KOPT-K1 (cell line): ENCODE data around the gene SPIB.
"Not testable (repeated sequence)": the region's sequence is repeated elsewhere in the genome, so short reads cannot be mapped to it uniquely, and the experiment has no call there.

ENCODE experiments used
- H3K27ac ChIP-seq: fragments of 200-600 bp; sonication (generic); 2 replicates; pipeline ENCODE4 v1.5.1; 2016; ENCODE audit warnings: antibody characterized with exemption, mild to moderate bottlenecking, low read depth, low read length; ENCODE audit not compliant: poor library complexity, severe bottlenecking
- H3K36me3 ChIP-seq: fragments of 200-600 bp; sonication (generic); 2 replicates; pipeline ENCODE4 v1.5.1; 2017; ENCODE audit warnings: antibody characterized with exemption, mild to moderate bottlenecking, low read length, moderate library complexity; ENCODE audit not compliant: insufficient read depth
- H3K9me3 ChIP-seq: fragments of 200-600 bp; sonication (generic); 2 replicates; pipeline ENCODE4 v1.5.1; 2017; ENCODE audit warnings: antibody characterized with exemption, low read length, mild to moderate bottlenecking; ENCODE audit not compliant: insufficient read depth, poor library complexity, severe bottlenecking

SPIB gene

GRCh38 chr19:50383852-50384684, 34.7 kb upstream of the SPIB start, which contains the start of gene POLD1:
Gene POLD1, plus strand, starts transcription at chr19:50384347. Its CDS starts 14,505 bp downstream, at chr19:50398852.
- Histone ChIP-seq H3K9me3 (no peaks in the 10 kb centered on the region), H3K36me3 (peaks cover 76% of the 10 kb centered on the region), H3K27ac (peak within 1 kb of the TSS; percentile 83)

GRCh38 chr19:50384685-50385535, 33.8 kb upstream of the SPIB start:
- Histone ChIP-seq H3K36me3 (peaks cover 72% of the 10 kb centered on the region), H3K27ac (peak overlapping the region; percentile 83), H3K9me3 (no peaks in the 10 kb centered on the region)

- H3K9me3 ChIP-seq: no peaks in the 10 kb centered on the region
- peaks cover 58% of the 10 kb centered on the region for H3K36me3 ChIP-seq
- no peak overlapping the region for H3K27ac ChIP-seq
Measured at GRCh38 chr19:50387176-50387867, 31.4 kb upstream of the SPIB start.

GRCh38 chr19:50387868-50388245, 30.9 kb upstream of the SPIB start:
- Histone ChIP-seq H3K36me3 (peaks cover 58% of the 10 kb centered on the region), H3K27ac (no peak overlapping the region), H3K9me3 (no peaks in the 10 kb centered on the region)

GRCh38 chr19:50390295-50390694, 28.4 kb upstream of the SPIB start:
- H3K27ac ChIP-seq, H3K9me3 ChIP-seq: not testable (repeated sequence)
- H3K36me3 ChIP-seq: peaks cover 75% of the 10 kb centered on the region

- peaks cover 78% of the 10 kb centered on the region for H3K36me3 ChIP-seq
- not testable (repeated sequence) for H3K9me3 ChIP-seq, H3K27ac ChIP-seq
Measured at GRCh38 chr19:50390952-50391351, 27.8 kb upstream of the SPIB start.

GRCh38 chr19:50392759-50393158, 26.0 kb upstream of the SPIB start:
- Histone ChIP-seq H3K36me3 (peaks cover 64% of the 10 kb centered on the region), H3K27ac (no peak overlapping the region)

GRCh38 chr19:50393589-50393988, 25.1 kb upstream of the SPIB start:
- no peaks in the 10 kb centered on the region for H3K9me3 ChIP-seq
- peaks cover 61% of the 10 kb centered on the region for H3K36me3 ChIP-seq
- no peak overlapping the region for H3K27ac ChIP-seq

More at GRCh38 chr19:50392759-50393158, 26.0 kb upstream of the SPIB start:
- H3K9me3 ChIP-seq: no peaks in the 10 kb centered on the region

- Histone ChIP-seq H3K9me3 (no peaks in the 10 kb centered on the region), H3K36me3 (peaks cover 61% of the 10 kb centered on the region), H3K27ac (no peak overlapping the region)
Measured at GRCh38 chr19:50394017-50394416, 24.7 kb upstream of the SPIB start.

- H3K9me3 ChIP-seq: no peaks in the 10 kb centered on the region
- H3K36me3 ChIP-seq: peaks cover 76% of the 10 kb centered on the region
Measured at GRCh38 chr19:50398675-50399367, 19.9 kb upstream of the SPIB start.

GRCh38 chr19:50399368-50399745, 19.4 kb upstream of the SPIB start:
- no peak overlapping the region for H3K27ac ChIP-seq
- H3K9me3 ChIP-seq: no peaks in the 10 kb centered on the region
- peaks cover 76% of the 10 kb centered on the region for H3K36me3 ChIP-seq

More at GRCh38 chr19:50398675-50399367, 19.9 kb upstream of the SPIB start:
- H3K27ac ChIP-seq: no peak overlapping the region

GRCh38 chr19:50401605-50402450, 16.9 kb upstream of the SPIB start:
- H3K27ac ChIP-seq: no peak overlapping the region
- no peaks in the 10 kb centered on the region for H3K9me3 ChIP-seq
- peaks cover 86% of the 10 kb centered on the region for H3K36me3 ChIP-seq

GRCh38 chr19:50402544-50403301, 16.0 kb upstream of the SPIB start:
- no peak overlapping the region for H3K27ac ChIP-seq
- H3K9me3 ChIP-seq: no peaks in the 10 kb centered on the region
- H3K36me3 ChIP-seq: peaks cover 91% of the 10 kb centered on the region
